Tibial artery (tissue), 4 donors: ENCODE results near the gene TRIM75.

Experiments
- DNase-seq, 2 donors: peaks; one replicate each; pipeline ENCODE4 v3.0.0-alpha.2; 2019
- H3K27ac ChIP-seq, 2 donors: fragments of 200-600 bp; sonication (generic) in 1 of 2; 1 replicate in 1 of 2; 2 replicates in 1 of 2; pipeline ENCODE4 v1.5.1; 2018 to 2019; ENCODE audit warnings: mild to moderate bottlenecking in 1 of 2
- H3K27me3 ChIP-seq, 2 donors: fragments of 200-600 bp; sonication (generic) in 1 of 2; one replicate each; pipeline versions ENCODE4 v1.5.1 to v1.6.0; 2016 to 2019
- H3K36me3 ChIP-seq, 3 donors: fragments of 200-600 bp; sonication (generic) in 2 of 3; one replicate each; pipeline ENCODE4 v1.5.1; 2016 to 2019; ENCODE audit warnings: mild to moderate bottlenecking in 2 of 3
- H3K4me1 ChIP-seq, 4 donors: fragments of 200-600 bp; sonication (generic) in 2 of 4; 1 replicate in 3 of 4; 2 replicates in 1 of 4; pipeline ENCODE4 v1.5.1; 2016 to 2019
- H3K4me3 ChIP-seq, 2 donors: fragments of 200-600 bp; sonication (generic) in 1 of 2; 1 replicate in 1 of 2; 2 replicates in 1 of 2; pipeline ENCODE4 v1.5.1; 2018 to 2019; ENCODE audit warnings: mild to moderate bottlenecking in 2 of 2
- H3K9me3 ChIP-seq, 3 donors: fragments of 200-600 bp; sonication (generic) in 1 of 3; one replicate each; pipeline ENCODE4 v1.5.1; 2016 to 2019
- CTCF ChIP-seq, 2 experiments: fragments of 200-600 bp in 1 of 2; fragments of 450-650 bp in 1 of 2; IDR thresholded peaks; one replicate each; pipeline ENCODE4 v1.5.1; 2017 to 2019; ENCODE audit warnings: antibody characterized with exemption in 2 of 2, mild to moderate bottlenecking in 1 of 2, moderate library complexity in 1 of 2
- intact Hi-C: fragments of 100-400 bp; cut with DNase I; formaldehyde crosslinking; loops from one replicate; pipeline ENCODE4 v1.15.0; 2023; ENCODE audit warnings: low total_unique reads

Gene TRIM75

GRCh38 chr4:165096776-165097175, 43.1 kb downstream of the TRIM75 start:
- Histone ChIP-seq H3K4me3 (no peak overlapping the region), H3K9me3 (no peaks in the 10 kb centered on the region), H3K4me1 (no peaks in the 10 kb centered on the region), H3K27me3 (no peaks in the 10 kb centered on the region), H3K27ac (no peak overlapping the region), H3K36me3 (peaks cover 51 to 90% (median 58%) of the 10 kb centered on the region in 3 donors)
- DNase-seq: no peak
- TF ChIP-seq CTCF (IDR thresholded peaks at IDR 0.05): peak in 1 of 2 experiments; percentile 28
- intact Hi-C loops: no loop called here

- H3K27ac ChIP-seq: no peak overlapping the region
- no peak overlapping the region for H3K4me3 ChIP-seq
- intact Hi-C loops: no loop called here
- TF ChIP-seq CTCF (IDR thresholded peaks at IDR 0.05): no peak
- DNase-seq: no peak
- no peaks in the 10 kb centered on the region for H3K4me1 ChIP-seq
- no peaks in the 10 kb centered on the region for H3K27me3 ChIP-seq
- peaks cover 40 to 60% (median 44%) of the 10 kb centered on the region in 3 donors for H3K36me3 ChIP-seq
- H3K9me3 ChIP-seq: no peaks in the 10 kb centered on the region
These were observed 48.0 kb downstream of the TRIM75 start for GRCh38 chr4:165101641-165102040.

GRCh38 chr4:165106518-165106917, 52.9 kb downstream of the TRIM75 start:
- intact Hi-C loops: no loop called here
- no peak for DNase-seq
- no peaks in the 10 kb centered on the region for H3K27me3 ChIP-seq
- H3K27ac ChIP-seq: no peak overlapping the region
- no peaks in the 10 kb centered on the region for H3K9me3 ChIP-seq
- no peaks in the 10 kb centered on the region for H3K4me1 ChIP-seq
- no peak overlapping the region for H3K4me3 ChIP-seq
- H3K36me3 ChIP-seq: peaks cover 9 to 17% (median 17%) of the 10 kb centered on the region in 3 donors
- TF ChIP-seq CTCF (IDR thresholded peaks at IDR 0.05): no peak
